Stimulated activated CD8-positive, alpha-beta memory T cell treated with anti-CD3 and anti-CD28 coated beads, Interleukin-2, amount 100 ng/mL, for 1 hour (primary cell): ENCODE results near the gene EME2.

Experiments used
- DNase-seq, 2 donors: peaks; one replicate each; pipeline ENCODE4 v3.0.0-alpha.2; 2020; ENCODE audit warnings: low read depth in 2 of 2

The EME2 gene

DNA sequence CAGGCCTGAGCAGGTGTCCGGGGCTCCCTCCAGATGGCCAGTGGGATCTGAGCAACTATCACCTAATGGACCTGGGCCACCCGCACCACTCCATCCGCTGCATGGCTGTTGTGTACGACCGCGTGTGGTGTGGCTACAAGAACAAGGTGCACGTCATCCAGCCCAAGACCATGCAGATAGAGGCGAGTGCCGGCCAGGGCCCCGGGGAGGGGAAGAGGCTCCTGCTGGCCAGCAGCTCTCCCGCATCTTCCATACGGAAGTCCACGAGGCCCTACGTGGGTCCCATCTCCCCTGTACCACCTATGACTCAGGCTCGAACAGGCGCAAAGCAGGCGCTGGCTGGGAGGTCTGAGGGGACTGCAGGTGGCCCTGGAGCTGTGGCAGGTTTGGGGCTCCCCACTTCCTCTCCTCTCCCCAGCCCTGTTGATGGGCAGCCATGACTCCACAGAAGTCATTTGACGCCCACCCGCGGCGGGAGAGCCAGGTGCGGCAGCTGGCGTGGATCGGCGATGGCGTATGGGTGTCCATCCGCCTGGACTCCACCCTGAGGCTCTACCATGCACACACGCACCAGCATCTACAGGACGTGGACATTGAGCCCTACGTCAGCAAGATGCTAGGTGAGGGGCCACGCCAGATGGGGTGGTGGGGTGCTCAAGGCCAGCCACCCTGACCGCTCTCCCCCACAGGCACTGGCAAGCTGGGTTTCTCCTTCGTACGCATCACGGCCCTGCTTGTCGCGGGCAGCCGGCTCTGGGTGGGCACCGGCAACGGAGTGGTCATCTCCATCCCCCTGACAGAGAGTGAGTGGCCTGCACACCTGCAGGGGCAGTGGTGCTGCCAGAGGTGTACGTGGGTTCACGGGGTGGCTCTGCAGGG is 5.3 kb upstream of the EME2 start:
- DNase-seq = no peak

- no peak for DNase-seq
Observed at GRCh38 chr16:1768061-1768766, 4.4 kb upstream of the EME2 start.

GRCh38 chr16:1768767-1769401 is 3.7 kb upstream of the EME2 start:
- DNase-seq = no peak

- DNase-seq = no peak
Observed at GRCh38 chr16:1769402-1770300, 3.0 kb upstream of the EME2 start.

- no peak for DNase-seq
Observed at GRCh38 chr16:1770328-1771187, 2.1 kb upstream of the EME2 start.

- DNase-seq = peak; percentile 50 to 62
Observed at GRCh38 chr16:1771188-1771863, 1.3 kb upstream of the EME2 start, which contains the start of gene NME3. Gene NME3, minus strand, starts transcription at chr16:1771543. Its CDS starts 9 bp downstream, at chr16:1771534.

DNA sequence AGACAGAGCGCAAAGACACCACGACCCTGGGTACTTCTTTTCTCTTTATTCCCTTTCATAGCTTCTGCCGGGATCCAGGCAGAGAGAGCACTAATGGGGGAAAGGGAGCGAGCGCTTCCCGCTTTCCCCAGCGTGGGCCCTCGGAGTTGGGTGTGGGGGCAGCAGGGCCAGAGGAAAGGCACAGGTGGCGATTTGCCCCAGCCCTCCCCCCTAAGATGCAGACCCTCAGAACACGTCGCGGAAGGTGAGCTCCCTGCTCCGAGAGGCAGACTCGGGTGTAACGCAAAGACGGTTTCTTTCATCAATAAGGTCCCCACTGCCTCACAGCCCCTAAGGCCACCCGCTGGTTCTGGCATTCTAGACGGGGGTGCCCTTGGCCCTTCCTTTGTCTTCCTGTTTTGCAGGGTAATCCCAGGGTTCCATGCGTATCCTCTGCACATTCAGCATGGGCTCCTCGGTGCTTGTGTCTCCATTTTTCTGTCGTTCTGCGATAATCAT is 697 bp upstream of the EME2 start:
- DNase-seq = no peak

DNA sequence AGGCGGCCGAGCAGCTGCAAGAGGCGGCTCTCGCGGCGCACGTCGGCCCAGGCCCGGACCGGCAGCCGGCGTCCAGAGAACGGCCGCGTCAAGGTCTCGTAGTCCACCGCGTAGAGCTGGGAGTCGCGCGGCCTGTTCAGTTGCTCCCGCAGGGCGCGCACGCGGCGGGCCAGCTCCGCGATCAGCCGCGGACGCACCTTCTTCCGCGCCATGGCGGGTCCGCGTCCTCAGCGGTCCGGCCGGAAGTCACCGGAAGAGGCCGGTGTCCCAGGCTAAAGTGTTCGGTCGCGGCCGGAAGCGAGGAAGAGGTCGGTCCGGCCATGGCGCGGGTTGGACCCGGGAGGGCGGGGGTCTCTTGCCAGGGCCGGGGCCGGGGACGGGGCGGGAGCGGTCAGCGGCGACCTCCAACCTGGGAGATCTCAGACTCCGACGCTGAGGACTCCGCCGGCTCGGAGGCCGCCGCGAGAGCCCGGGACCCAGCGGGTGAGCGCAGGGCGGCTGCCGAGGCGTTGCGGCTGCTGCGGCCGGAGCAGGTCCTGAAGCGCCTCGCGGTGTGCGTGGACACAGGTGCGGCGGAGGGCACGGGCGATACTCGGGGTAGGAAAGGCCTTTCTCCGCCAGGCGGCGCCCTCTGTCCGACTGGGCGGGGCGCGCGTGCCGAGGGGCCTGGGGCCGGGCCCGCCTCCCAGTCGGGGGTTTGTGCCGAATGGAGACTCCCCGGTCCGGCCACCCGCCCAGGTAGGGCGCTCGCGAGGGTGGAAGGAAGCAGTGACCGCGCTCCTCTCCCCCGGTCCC is 495 bp downstream of the EME2 start, which contains the start of gene MRPS34:
Gene MRPS34, minus strand, starts transcription at position 227 of the 795 bp plus-strand sequence. Its CDS starts 15 bp downstream, at position 212.
- peak; percentile 54 to 65 for DNase-seq

GRCh38 chr16:1773703-1774447 is 1.3 kb downstream of the EME2 start:
- no peak for DNase-seq

DNA sequence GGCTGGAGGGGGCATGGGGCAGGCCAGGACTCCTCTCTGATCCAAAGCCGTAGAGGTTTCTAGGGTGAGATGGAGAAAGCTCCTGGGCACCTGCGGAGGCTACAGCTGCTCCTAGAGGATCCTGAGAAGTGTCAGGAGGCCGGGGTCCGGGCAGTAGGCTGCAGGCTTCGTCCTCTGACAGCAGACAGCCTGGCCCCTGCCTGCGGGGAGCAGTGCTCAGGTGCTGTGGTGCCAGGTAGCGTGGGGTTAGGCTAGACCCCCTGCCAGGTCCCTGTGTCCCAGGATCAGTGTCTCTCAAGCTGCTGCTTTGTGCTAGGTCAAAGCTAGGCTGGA is 1.8 kb downstream of the EME2 start:
- no peak for DNase-seq

GRCh38 chr16:1775006-1775845 is 2.6 kb downstream of the EME2 start:
- no peak for DNase-seq

GRCh38 chr16:1775846-1776671 is 3.4 kb downstream of the EME2 start:
- no peak for DNase-seq

DNA sequence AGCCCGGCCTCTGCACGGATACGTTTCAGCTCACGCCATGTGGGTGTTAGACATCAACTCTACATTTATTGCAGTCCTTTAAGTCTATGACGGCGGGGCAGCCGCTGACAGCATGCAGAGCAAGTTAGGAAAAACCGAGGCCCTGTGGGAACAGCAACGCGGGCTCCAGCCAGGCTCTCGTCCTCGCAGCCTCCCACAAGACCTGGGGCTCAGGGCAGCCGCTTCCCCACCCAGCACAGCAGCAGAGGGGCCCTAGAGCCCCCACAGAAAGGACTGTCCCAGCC is 4.0 kb downstream of the EME2 start:
- DNase-seq = no peak

DNA sequence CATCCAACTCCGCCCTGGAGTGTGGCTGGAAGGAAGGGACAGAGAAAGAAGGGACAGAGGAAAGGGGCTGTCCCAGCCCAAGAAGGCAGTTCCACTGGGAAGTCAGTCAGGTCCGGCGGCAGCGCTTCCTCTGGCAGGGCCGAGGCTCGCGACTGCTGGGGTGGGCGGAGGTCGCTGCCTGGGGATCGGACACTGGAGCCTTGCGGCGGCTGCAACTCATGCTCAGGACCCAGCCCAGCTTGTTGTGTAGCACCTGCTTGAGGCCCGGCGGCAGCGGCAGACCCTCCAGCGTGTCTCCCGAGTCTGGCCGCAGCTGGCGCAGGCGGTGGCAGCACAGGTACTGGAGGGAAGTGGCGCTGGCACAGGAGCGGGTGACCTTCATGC is 4.4 kb downstream of the EME2 start:
- no peak for DNase-seq

GRCh38 chr16:1777375-1778199 is 5.0 kb downstream of the EME2 start:
- DNase-seq = no peak
